Stomach (tissue), 4 donors: ENCODE results near the gene EML2.

ENCODE experiments used
- CTCF ChIP-seq, 7 experiments: fragments of 450-650 bp in 4 of 7; fragments of 200-600 bp in 3 of 7; sonication (generic) in 3 of 7; IDR thresholded peaks; one replicate each; pipeline ENCODE4 v1.5.1; 2016 to 2019; ENCODE audit warnings: antibody characterized with exemption in 7 of 7, control low read depth in 2 of 7, mild to moderate bottlenecking in 1 of 7
- EP300 ChIP-seq: sonication (generic); formaldehyde crosslinking; IDR thresholded peaks from one replicate; pipeline ENCODE4 v1.6.1; 2017; ENCODE audit warnings: antibody characterized with exemption
- POLR2A ChIP-seq, 4 donors: fragments of 450-650 bp; IDR thresholded peaks; one replicate each; pipeline ENCODE4 v1.6.1; 2016; ENCODE audit warnings: antibody characterized with exemption in 4 of 4, control low read depth in 2 of 4, mild to moderate bottlenecking in 1 of 4, moderate library complexity in 1 of 4
- POLR2AphosphoS5 ChIP-seq, 3 donors: sonication (generic); formaldehyde crosslinking; IDR thresholded peaks; one replicate each; pipeline ENCODE4 v1.6.1; 2016; ENCODE audit warnings: antibody characterized with exemption in 3 of 3

GRCh38 chr19:45613926-45614725, 25.1 kb downstream of the EML2 start:
- TF ChIP-seq CTCF (IDR thresholded peaks at IDR 0.05), result no peak
- peak in 2 of 3 donors; percentile 26 to 51 for TF ChIP-seq POLR2AphosphoS5 (IDR thresholded peaks at IDR 0.05)
- TF ChIP-seq EP300, result no peak
- TF ChIP-seq POLR2A (IDR thresholded peaks at IDR 0.05), result no peak
